KBM-7 (cell line): ENCODE results near the gene SEC23B.
"Not testable (repeated sequence)": the region's sequence is repeated elsewhere in the genome, so short reads cannot be mapped to it uniquely, and the experiment has no call there.

Source experiments
- DNase-seq: peaks from one replicate; pipeline ENCODE4 v3.0.0-alpha.2; 2015
- in situ Hi-C: fragments of 300-500 bp; cut with MboI; formaldehyde crosslinking; loops from 2 replicates; pipeline ENCODE4 v1.14.3; 2020; ENCODE audit warnings: low sequenced_read_pairs, low pct_unique_long_range_greater_than_20kb, mixed read lengths

The SEC23B gene

DNA sequence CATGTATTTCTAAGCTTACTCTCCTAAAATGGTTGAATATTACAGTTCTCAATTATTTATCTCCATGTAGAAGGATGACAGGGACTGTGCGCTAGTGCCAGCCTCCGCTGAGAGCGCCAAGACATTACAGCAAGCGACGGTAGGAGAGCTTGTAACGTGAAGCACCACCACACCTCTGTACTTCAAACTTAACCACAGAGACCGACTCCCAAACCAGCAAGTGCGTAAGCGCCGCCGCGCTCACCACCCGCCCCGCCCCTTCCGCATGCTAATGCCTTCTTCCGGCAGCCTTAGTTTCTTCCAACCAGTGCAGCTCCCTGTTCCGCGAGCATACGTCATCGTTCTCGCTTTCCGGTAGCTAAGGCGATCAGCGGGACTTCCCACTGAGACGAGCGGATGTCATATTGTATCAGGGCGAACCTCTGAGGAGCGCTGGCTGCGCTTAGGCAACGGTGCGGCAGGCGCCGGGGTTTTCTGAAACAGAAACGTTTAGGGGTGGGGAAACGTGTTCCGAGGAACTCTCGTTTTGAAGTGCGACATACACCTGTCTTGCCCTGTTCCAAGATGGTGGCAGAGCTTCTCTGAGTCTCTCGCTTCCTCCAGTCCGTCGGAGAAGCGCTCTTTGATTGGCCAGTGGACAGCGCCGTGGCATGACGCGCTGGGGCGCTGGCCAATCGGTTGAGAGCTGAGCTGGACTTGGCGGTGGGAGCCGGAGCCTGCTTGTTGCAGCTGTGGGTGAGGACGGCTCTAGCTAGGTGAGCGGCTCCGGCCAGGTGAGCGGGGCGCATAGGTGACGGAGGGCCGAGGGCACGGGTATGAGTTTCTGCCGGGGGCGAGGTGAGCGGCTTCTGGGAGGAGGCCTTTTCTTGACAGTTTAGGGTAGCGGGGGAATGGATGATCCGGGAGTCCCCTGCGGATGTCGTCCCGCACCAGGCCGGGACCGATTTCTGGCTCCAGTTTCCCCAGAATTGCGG lies at the start of gene SEC23B:
SEC23B (plus strand) TSS at position 723 of the 974 bp plus-strand sequence. CDS start 2,896 bp downstream, outside the sequence.
- DNase-seq = peak; percentile 98
- in situ Hi-C loops = no loop called here

- in situ Hi-C loops = no loop called here
- no peak for DNase-seq
Observed at GRCh38 chr20:18465536-18466200, 42.1 kb upstream of the SEC23B start.

- no peak for DNase-seq
- in situ Hi-C loops = no loop called here
Observed at GRCh38 chr20:18466574-18466893, 41.2 kb upstream of the SEC23B start.

GRCh38 chr20:18466894-18467730 lies 40.6 kb upstream of the SEC23B start, which contains the start of the genes DZANK1 and POLR3F:
TSS of gene DZANK1 (minus strand) at chr20:18467030. CDS start at chr20:18465358, 1,672 bp downstream.
TSS of gene POLR3F (plus strand) at chr20:18467390. CDS start at chr20:18467507, 117 bp downstream.
- in situ Hi-C loops = no loop called here
- DNase-seq = peak; percentile 97

DNA sequence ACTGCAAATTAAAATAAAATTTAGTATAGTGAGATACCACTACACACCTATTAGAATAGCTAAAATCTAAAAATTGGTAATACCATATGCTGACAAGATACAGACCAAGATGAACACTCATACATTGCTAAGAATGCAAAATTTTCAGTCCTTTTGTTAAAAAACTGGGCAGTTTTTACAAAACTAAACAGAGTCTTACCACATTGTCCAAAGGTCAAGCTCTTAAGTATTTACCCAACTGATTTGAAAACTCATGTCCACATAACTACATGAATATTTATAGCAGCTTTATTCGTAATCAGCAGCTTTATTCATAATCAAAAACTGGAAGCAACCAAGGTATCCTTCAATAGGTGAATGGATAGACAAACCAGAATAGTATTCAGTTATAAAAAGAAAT lies 30.5 kb upstream of the SEC23B start:
- in situ Hi-C loops = no loop called here

DNA sequence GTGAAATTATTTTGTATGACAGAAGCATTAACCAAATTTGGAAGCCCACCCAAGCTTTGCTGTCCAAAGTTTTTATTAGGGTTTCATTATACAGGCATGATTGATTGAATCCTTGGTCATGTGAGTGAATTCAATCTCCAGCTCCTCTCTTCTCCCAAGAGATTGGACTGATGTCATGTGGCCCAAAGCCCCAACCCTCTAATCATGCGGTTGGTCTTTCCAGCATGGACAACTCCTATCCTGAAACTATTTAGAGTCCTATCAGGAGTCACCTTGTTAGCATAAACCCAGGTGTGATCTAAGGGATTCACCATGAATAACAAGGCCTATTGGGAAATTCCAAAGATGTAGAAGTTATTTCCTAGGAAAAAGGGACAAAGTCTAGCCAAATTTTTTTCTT lies 29.9 kb upstream of the SEC23B start:
- DNase-seq = no peak
- in situ Hi-C loops = no loop called here

More for the DNA sequence above, 30.5 kb upstream of the SEC23B start:
- no peak for DNase-seq

GRCh38 chr20:18481596-18481995 lies 26.1 kb upstream of the SEC23B start:
- DNase-seq = no peak
- in situ Hi-C loops = no loop called here

- no peak for DNase-seq
- in situ Hi-C loops = no loop called here
Observed at GRCh38 chr20:18488301-18488700, 19.4 kb upstream of the SEC23B start.

- DNase-seq = peak; percentile 4
- in situ Hi-C loops = no loop called here
Observed at GRCh38 chr20:18496042-18496441, 11.7 kb upstream of the SEC23B start.

- DNase-seq = peak; percentile 82
- in situ Hi-C loops = no loop called here
Observed at GRCh38 chr20:18496740-18497592, 10.8 kb upstream of the SEC23B start, which contains the start of gene RBBP9. TSS of gene RBBP9 (minus strand) at chr20:18497225. CDS start at chr20:18497167, 58 bp downstream.

DNA sequence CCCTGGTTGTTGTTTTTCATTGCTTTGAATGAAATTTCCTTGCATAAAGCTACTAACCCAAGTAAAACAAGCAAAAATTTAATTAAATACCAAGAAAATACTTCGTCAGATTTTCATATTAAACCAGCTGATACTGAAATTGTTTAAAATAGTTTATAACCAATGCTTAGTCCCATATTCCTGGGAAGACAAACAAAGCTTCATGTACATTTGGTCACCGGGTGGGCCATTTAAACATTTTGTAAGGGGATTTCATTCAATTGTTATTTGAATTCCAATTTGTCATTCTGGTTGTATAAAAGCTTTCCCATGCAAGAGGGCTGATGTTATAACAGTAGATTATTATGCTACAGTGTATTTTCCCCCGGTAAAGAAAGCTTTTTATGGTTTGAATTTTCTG lies 10.1 kb upstream of the SEC23B start:
- no peak for DNase-seq
- in situ Hi-C loops = no loop called here

GRCh38 chr20:18501672-18502071 lies 6.1 kb upstream of the SEC23B start:
- DNase-seq, in situ Hi-C loops: not testable (repeated sequence)

DNA sequence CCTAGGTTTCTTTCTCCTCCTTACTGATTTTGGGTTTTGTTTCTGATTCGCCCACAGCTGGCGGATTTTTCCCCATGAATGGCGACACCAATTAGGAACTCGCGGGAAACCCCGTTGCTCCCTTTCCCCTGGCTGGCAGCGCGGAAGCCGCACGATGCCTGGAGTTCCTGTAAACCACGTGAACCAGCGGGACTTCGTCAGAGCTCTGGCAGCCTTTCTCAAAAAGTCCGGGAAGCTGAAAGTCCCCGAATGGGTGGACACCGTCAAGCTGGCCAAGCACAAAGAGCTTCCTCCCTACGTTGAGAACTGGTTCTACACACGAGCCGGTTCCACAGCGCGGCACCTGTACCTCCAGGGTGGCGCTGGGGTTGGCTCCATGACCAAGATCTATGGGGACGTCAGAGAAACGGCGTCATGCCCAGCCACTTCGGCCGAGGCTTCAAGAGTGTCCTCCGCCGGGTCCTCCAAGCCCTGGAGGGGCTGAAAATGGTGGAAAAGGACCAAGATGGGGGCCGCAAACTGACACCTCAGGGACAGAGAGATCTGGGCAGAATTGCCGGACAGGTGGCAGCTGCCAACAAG lies 3.2 kb upstream of the SEC23B start:
- no peak for DNase-seq
- in situ Hi-C loops = no loop called here

- DNase-seq = no peak
- in situ Hi-C loops = no loop called here
Observed at GRCh38 chr20:18506744-18507143, 996 bp upstream of the SEC23B start.

- in situ Hi-C loops = no loop called here
- DNase-seq = peak; percentile 4
Observed at GRCh38 chr20:18511571-18511970, 3.8 kb downstream of the SEC23B start.

DNA sequence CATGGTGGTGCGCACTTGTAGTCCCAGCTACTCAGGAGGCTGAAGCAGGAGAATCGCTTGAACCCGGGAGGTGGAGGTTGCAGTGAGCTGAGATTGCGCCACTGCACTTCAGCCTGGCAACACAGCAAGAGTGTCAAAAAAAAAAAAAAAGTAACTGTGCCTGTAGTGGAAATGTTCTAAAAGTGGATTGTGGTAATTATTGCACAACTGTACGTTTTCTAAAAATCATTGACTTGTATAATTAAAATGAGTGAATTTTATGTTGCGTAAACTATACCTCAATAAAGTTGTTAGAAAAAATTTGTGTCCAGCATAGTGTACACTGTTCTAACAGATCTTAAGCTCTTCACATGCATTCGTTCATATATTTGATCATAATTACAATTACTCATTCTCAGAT lies 5.5 kb downstream of the SEC23B start:
- in situ Hi-C loops = no loop called here
- DNase-seq = no peak

DNA sequence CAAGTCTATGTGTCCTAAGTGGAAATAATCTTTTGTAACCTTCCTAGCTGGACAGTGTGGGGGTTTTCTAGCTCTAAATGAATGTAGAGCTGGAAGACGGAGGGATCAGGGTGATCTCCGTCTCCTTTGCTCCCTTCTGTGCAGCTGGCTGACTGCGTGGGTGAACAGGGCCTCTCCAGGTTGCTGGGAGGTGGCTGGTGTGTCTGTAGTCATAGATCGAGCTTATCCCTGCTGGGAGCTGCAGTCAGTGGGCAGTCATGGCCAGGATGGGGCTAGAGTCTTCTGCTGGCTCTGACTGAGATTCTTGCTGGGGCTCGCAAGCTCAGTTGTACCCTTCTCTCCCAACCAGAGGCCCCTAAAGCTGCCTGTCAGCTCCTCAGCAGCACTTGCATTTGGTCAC lies 6.4 kb downstream of the SEC23B start:
- DNase-seq = no peak
- in situ Hi-C loops = no loop called here

DNA sequence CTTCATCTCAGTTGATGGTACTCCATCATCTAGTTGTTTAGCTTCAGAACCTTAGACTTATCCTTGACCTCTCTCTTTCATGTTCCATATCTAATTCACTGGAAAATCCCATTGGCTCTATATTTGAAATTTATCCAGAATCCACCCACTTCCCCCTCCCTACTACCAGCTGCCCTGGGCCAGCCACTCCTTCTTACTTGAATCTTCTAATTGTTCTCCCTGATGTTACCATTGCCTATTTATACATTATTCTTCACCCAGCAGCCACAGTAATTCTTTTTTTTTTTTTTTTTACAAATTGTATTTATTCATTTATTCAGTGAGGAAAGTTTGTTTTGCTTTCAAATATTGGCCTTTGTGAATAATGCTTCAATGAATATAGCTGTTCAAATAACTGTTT lies 8.2 kb downstream of the SEC23B start:
- no peak for DNase-seq
- in situ Hi-C loops = no loop called here
